ENCODE data around the gene NTMT2.
"Not testable (repeated sequence)": the region's sequence is repeated elsewhere in the genome, so short reads cannot be mapped to it uniquely, and the experiment has no call there.

The NTMT2 gene

DNA sequence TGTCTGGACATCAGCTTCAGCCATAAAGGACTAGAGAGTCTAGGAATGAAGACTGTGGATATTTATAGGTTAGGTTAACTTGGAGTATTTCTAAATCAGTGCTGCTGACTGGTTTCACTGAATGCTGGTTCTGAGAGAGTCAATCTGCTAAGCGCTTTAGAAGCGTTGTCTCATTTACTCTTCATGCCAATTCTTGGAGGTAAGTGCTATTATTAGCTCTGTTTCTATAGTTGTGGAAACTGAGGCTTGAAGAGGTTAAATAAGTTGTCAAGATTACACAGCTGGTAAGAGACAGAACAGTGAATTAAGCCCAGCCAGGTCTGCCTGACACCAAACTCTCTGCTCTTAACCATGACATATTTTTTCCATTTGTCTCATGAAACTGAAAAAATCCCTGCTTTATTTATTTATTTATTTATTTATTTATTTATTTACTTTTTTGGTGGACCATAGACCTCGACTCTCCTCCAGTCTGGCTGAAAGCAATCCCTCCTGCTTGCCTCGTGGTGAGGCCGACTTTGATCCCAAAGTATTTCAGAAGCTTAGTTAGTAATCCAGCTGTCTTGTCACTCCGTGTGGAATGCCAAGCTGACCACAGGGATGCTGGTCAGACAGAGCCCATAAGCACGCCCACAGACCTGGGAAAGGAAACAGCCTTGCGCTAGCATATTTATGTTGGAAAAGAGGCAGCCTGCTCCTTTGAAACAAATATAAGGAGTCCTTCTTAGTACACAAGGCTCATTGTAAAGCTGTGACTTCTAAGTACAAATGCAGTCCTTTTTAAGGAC is 16.9 kb downstream of the NTMT2 start:
- DNase-seq, result no peak

DNA sequence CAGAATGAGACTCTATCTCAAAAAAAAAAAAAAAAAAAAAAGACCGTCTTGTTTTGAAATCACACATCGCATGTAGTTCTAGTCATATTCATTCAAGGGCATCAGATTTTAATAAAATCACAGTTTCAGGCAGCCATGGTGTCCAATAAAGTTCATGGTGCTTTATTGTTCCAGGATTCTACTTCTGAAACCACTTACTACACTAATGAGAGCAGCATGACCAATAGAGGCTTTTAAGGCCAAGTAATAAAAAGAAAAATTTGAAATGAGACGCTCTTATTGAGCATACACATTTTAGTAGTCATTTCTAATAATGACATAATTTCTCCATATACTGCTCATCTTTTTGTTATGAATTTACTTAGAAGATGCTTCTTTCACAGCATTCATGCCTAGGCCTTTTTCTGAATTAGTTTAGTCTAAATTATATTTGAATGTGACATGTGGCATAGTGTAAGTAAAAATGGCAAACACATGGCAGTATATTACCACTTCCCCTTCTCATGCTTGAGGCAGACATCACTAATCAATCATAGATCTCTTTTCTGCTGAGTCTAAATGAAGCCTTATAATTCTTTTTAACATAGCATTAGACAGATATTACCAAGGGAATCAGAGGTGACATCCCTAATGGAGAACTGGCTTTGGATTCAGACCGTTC is 18.5 kb downstream of the NTMT2 start:
- DNase-seq, result peak in 1 of 5 experiments; percentile 1

DNA sequence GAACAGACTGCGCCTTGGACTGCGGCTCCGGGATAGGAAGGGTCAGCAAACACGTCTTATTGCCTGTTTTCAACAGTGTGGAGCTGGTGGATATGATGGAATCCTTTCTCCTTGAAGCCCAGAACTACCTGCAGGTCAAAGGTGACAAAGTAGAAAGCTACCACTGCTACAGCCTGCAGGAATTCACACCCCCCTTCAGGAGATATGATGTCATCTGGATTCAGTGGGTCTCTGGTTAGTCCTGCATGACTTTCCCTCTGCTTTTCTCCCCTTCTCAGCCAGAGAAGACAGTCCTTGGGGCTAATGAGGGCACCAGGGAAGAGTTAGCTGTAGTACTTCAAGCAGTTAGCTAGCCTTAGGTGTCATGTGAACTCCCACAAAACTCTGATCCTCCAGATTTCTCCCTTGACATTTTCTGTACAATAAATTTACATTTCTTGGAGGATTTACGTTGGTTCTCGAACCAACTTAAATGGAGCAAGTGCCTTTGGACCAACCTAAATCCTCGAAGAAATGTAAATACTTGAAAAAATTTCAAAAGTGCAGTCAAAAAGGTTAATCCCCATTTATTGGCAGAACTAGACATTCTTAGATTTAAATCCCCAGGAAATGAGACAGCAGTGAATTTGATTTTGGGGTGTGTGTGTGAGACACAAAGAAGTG is 20.9 kb downstream of the NTMT2 start:
- no peak for DNase-seq

DNA sequence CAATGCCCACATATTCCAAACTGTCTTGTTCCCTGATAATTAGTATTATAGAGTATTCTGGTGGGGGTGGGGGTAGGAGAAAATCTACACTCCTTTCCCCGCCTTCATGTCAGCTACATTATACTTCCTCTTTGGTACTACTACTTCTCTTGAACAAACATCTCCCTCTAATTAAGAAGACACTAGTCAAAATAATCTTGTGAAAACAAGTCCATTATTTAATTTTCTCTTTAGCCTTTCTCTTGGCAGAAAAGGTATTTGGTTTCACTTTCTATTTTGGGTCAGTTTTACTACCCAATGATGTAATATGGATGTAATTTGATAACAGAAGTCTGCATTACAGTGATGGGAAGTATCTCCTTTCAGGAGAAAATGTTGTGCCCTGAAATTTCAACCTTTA is 22.5 kb downstream of the NTMT2 start:
- DNase-seq, result no peak

DNA sequence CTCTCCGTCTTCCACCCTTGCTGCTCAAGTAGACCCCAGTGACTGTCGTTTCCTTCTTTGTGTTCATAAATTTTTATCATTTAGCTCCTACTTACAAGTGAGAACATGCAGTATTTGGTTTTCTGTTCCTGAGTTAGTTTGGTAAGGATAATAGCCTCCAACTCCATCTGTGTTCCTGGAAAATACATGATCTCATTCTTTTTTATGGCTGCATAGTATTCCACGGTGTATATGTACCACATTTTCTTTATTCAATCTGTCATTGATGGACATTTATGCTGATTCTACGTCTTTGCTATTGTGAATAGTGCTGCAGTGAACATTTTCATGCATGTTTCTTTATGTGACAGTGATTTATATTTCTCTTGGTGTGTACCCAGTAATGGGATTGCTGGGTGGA is 24.8 kb downstream of the NTMT2 start:
- not testable (repeated sequence) for DNase-seq

DNA sequence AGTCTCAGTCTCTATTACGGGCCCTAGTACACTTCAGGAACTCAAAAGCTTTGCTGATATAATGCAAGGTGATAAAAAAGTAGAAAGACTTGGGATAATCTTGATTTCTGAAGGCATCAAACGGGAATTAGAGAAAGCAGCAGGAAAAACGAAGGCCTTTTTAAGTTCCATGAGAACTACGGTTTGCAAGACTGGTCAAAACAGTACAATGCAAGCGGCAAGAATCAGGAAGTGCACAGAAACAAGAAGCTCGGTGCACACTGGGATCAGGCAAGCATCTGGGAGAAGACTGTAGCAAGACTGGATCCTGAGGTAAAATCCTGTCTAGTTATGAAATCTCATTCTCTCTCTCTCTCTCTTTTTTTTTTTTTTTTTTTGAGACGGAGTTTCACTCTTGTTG is 28.6 kb downstream of the NTMT2 start:
- DNase-seq, result no peak

DNA sequence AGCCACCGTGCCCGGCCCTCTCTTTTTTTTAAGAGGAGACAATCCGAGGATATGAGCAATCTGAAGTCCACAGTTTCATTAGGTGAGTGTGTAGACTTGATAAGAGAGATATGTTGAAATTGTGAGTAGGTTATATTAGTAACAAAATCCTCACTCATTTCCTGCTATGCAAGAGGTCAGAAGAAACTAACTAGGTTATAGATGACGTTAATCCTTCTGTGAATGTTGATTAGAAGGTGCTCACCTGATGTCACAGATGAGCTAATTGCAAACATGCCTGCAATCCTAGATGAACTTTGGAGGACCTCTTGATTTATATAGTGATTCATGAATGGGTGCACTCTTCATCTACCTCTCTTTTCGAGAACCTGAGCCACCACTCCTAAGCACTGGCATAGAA is 29.3 kb downstream of the NTMT2 start:
- DNase-seq, result no peak

DNA sequence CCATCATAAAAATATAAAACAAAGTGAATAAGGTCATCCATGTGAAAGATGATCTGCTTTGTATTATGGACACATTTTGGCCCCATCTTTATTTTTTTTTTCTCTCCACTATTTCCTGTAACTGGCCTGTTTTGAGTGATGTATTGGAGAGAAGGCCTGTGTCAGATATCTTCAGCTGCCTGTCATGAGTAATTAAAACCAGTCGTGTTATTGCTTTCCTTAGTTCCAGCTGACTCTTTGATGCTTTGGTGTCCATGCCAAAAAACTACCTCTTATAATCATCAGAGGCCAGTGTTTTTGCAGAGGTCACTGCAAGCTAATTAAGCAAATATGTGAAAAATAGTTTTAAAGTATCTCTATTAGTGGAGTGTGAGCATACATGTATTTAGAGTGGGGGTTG is 29.7 kb downstream of the NTMT2 start:
- no peak for DNase-seq

DNA sequence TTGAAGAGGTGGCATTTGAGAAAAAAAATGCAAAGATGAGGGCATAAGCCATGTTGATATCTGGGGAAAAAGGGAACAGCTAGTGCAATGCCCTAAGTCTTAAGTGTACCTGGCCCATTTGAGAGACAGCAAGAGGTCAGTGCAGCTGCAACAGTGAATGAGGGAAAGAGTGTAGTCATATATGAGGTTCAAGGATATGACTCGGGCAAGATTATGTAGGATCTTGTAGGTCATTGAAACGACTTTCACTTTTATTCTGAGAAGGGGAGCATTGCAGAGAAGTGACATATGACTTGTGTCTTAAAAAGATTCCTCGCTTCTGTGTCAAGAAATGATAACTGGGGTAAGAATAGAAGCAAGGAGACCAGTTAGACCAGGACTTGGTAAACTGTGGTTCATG is 31.0 kb downstream of the NTMT2 start:
- no peak for DNase-seq

DNA sequence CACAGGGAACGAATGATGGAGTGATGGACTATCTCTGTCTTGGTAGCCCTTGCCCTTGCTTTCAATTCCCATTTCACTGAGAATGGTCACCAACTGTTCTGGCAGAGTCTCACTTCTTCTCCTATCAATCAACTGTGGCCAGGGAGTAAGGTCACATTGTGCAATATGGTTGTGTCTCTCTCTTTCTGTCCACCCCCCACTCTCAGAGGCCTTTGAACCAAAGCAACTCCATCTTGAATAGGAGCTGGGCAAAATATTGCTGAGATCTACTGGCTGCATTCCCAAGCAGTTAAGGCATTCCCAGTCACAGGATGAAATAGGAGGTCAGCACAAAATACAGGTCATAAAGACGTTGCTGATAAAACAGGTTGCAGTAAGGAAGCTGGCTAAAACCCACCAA is 36.7 kb downstream of the NTMT2 start:
- no peak for DNase-seq

DNA sequence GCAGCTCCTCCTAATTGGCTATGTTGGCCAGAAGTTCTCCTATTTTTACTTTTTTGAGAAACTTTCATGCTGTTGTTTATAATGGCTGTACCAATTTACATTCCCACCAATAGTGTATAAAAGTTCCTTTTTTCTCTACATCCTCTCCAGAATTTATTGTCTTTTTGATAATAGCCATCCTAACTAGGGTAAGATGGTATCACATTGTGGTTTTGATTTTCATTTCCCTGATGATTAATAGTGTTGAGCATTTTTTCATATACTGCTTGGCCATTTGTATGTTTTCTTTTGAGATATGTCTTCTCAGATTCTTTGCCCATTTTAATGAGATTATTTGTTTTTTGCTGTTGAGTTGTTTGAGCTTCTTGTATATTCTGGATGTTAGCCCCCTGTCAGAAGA is 46.8 kb downstream of the NTMT2 start:
- no peak for DNase-seq

DNA sequence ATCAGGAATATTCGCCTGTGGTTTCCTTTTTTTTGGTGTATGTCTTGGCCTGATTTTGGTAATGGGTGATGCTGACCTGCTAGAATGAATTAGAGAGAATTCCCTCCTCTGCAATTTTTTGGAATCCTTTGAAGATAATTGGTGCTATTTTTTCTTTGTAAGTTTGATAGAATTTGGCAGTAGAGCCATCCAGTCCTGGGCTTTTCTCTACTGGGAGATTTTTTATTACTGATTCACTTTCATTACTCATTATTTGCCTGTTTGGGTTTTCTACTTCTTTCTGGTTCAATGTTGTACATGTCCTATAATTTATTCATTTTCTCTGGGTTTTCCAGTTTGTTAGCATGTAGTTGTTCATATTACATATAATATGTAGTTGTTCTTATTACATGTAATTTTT is 48.7 kb downstream of the NTMT2 start:
- no peak for DNase-seq

DNA sequence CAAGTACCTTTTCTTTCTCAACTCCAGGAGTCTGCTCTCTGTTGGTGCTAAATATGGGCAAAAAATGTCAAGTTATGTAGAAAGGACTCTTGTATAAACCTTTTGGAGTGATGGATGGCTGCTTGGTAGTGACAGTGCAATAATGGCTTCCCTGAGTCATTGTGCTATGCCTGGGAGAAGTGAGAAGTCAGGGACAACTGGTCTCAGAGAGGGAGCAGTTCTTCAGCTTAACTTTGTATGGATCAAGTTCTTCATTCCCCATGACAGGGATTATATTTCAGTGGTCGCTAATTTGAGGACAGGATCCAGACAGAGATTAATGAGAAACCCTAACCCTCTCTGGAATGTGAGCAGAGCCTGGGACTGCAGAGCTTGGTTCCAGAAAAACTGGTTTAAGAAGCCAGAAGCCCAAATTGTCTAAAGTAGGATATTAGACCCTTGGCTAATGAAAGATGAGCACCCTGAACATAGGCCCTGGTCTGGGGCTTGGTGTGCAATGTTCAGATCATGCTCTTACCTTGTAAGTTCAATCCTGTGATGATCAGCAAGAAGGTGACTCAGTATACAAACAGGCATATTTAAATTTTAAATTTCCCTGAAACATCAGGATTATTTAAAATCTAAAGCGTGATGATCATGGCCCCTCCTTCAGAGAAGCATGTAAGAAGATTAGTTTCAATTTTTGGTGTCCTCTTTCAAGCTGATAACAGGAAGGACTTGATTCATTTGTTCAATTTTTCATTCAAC is 50.9 kb downstream of the NTMT2 start:
- no peak for DNase-seq

DNA sequence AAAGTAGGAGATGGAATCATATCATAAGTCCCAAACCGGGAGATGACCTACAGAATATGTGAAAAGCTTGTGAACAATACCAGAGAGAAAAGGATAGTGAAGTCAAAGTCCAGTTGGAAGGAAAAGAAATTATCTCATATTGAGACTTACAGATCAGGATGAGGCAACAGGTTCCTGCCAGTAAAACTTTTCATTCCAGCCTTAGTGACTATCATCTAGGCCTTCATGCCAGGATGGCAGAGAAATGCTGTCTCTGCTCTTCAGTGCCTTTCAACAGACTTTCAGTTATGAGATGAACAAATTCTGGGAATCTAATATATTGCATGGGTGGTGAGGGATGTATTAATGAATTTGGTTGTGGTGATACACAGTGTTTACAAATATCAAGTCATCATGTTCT is 52.3 kb downstream of the NTMT2 start:
- DNase-seq, result no peak

DNA sequence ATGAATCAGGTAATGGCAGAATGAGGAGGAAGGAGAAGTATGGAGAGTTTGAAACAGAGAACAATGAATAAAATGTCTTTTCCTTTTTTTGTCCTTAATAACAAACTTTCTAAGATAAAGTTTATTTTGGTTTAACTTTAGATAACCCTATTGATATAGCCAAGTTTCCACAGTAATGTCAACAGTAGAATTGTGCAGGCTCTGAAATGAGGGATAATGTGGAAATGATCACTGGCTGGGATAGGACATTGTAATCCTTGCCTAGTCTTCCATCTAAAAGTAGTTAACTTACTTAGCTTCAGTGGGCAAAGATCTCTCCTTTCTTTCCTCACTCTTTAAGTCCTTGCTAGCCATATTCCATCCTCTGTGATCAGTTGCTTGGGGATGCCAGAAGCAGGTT is 52.8 kb downstream of the NTMT2 start:
- no peak for DNase-seq

DNA sequence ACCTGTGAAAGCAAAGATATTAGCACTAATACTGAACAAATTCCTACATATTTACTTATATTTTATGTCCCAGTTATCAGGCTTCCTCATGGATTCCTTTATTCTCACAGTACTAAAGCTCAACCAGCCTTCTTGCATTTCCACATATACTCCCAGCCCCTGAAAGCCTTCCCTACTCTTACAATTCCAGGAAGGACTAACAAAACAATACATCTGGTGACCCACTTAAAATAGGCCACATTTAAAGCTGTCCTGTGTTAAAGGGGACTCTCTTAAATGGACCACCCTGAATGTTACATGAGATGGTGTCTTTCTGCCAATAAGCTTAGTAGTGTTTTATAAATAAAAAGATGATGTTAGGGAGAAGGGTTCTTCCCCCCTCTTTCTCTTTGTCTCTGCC is 54.4 kb downstream of the NTMT2 start:
- no peak for DNase-seq

DNA sequence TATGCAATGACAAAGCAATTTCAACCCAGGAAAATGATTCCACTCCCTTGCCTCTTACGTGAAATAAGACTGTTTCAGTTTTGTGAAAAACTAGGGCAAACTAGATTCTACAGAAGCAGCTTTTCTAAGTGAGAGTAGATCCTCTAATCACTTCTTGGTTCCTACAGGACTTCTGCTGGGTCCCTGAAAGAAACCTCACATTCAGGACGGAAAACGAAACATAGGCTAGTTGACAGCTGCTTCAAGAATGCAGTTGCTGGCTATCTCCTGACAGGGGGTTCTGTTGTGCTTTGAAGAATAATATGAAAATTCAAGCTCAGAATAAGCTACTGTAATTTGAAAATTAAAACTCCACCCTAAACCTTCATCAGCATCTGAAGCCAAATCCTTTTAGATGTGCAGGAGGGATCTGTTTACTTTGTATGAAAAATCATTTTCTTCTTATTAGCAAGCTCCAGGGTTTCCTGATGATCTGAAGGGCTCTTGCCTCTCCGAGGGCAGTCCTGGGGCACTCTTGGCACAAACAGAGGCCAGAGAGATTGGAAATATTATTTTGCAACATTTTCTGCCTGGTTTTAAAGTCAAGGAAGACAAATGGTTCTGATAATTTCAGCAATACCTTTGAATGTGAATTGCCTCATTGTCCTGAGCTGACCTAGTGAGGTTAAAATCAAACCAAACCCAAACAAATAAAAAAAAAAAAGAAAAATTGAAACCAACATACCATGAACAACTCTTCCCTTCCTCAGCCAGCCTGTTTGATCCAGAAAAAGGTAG is 55.0 kb downstream of the NTMT2 start:
- no peak for DNase-seq

DNA sequence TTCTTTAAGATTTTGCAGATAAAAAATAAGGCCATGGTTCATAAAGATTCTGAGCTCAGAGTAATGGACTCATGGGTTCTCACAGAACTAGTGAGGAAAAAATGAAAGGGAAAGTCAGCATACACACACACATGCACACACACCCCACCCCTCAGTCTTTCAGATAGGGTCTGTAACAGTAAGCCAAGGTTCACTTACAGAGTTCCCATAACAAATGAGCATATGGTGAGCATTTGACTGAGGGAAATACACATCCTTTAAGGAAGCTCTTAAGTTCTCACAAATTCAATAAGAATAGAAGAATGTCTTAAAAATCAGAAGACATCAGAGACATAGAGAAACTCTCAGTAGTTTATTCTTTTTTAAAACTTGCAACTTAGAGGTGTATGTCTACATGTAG is 57.9 kb downstream of the NTMT2 start:
- DNase-seq, result no peak

DNA sequence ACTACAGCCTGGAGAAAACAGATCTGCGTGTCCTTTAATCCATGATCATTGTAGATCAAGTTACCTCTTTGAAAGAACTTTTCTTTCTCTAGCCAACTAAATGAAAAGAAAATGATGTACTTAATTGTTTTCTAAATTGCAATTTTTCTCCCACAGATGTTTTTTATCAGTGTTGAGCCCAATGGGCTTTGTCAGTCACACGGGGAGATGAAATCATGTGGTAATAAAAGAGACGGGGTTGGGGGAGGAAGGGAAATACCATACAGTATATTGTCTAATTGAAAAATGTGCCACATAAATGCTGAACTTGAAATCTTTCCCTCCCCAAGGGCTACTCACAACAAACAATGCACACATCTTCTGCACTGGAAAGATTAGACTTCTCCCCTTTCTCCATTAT is 58.4 kb downstream of the NTMT2 start:
- no peak for DNase-seq

DNA sequence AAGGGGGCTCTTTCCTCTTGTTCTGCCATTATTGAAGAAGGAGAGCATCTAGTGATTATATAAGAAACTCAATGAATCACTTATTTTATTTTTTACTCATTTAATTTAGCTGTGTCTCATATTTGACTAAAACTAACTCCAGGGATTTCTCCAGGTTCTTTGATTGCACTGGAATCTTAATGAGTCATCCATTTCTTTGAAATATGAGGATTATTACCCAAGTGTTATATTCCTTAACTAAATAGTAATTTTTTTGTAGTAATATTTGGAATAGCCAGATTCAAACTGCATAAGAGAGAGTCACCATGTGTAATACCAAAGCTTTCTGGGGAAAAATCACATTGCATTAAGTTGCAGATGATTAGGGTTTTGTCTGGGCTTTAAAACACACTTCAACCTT is 59.5 kb downstream of the NTMT2 start:
- DNase-seq, result no peak

DNA sequence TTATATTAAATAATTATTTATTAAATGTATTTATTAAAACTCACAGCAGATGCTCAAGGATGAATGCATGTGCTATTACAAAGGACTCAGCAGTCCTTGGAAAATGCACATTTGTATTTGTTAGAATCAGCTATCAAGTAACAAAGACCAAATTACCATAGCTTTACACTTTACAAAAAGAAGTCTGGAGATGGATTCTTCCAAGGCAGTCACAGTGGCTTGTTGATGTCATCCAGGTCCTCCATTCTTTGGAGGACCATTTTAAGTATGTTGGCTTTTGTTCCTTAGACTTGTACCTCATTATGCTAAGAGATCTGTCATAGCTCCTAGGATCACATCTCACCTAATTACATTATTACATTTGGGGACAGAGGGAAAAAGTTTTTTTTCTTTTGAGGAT is 63.4 kb downstream of the NTMT2 start:
- no peak for DNase-seq

DNA sequence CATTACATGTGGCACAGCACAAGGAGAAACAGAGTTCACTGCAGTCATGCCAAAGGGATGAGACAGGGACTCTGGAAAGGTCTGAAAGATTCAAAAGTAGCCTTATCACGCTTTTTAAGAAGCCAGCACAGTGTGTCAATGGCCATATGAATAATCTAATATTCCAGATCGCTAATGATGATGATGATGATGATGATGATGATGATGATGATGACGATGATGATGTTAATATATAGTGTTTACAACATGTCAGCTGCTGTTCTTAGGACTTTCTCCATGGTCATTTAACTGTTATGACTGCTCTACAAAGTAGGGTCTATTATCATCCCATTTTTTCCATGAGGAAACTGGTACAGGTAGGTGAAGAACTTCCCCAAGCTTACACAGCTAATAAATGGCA is 64.4 kb downstream of the NTMT2 start:
- DNase-seq, result no peak

DNA sequence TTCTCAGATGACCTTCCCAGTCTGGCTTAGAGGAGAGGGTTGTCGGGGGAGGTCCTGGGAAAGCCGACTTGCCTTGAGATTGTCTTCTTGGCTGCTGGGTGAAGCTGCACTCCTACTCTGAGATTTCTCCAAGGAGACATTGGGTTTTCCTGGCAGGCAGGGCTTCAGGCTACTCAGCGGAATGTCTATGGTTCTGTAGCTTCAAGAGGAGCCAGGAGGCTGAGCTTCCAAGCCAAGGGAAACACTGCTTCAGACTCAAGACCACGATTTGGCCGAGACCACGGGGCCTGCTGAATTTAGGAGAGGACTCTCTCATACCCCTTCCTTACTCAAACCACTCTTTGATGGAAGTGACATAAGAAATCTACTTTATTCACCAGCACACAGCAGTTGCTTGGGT is 67.8 kb downstream of the NTMT2 start:
- no peak for DNase-seq
